Activated T-helper 17 cell treated with anti-CD3 and anti-CD28 coated beads, Interleukin-2, amount 50 U/mL, for 72 hours (primary cell): ENCODE data around the gene ATP1B1. TPM values are rescaled to one million over a fixed set of nuclear protein-coding genes. Genes with fewer than 3 reads are reported as not detected.
"Not testable (repeated sequence)": the region's sequence is repeated elsewhere in the genome, so short reads cannot be mapped to it uniquely, and the experiment has no call there.

Experiments used
- ATAC-seq: fragments of 150-1000 bp; cut with Tn5 transposase; replicated peaks from 2 replicates; pipeline ENCODE4 v1.10.0; 2021; ENCODE audit warnings: mild to moderate bottlenecking, moderate library complexity
- H3K27ac Mint-ChIP-seq: one replicate; pipeline ENCODE4 v1.8.0; 2022; ENCODE audit warnings: mixed read lengths
- H3K27me3 Mint-ChIP-seq: one replicate; pipeline ENCODE4 v1.8.0; 2022; ENCODE audit warnings: mixed read lengths
- H3K36me3 Mint-ChIP-seq: one replicate; pipeline ENCODE4 v1.8.0; 2022; ENCODE audit warnings: low read depth, mild to moderate bottlenecking, mixed read lengths
- H3K4me1 Mint-ChIP-seq: one replicate; pipeline ENCODE4 v1.8.0; 2022; ENCODE audit warnings: mixed read lengths
- H3K4me3 Mint-ChIP-seq: one replicate; pipeline ENCODE4 v1.8.0; 2022; ENCODE audit warnings: mild to moderate bottlenecking, mixed read lengths
- H3K9me3 Mint-ChIP-seq: one replicate; pipeline ENCODE4 v1.8.0; 2022; ENCODE audit warnings: mixed read lengths
- total RNA-seq, 2 donors: library from RNA; stranded (reverse); gene quantifications; one replicate each; pipeline ENCODE4 v1.2.3, GENCODE V29; 2022

The ATP1B1 gene
- total RNA-seq, 2 donors from 2014 or later = 3.4 to 51.8 TPM

- Mint-ChIP-seq H3K4me3 (peak overlapping the region; percentile 56), H3K27me3 (no peaks in the 10 kb centered on the region), H3K4me1 (peaks cover 6% of the 10 kb centered on the region), H3K27ac (peak overlapping the region; percentile 85), H3K36me3 (peaks cover 92% of the 10 kb centered on the region), H3K9me3 (no peaks in the 10 kb centered on the region)
- peak; percentile 8 for ATAC-seq
Observed at GRCh38 chr1:169117014-169117413, 10.5 kb downstream of the ATP1B1 start.

- Mint-ChIP-seq H3K4me1 (peaks cover 6% of the 10 kb centered on the region), H3K36me3 (peaks cover 91% of the 10 kb centered on the region), H3K4me3 (peak overlapping the region; percentile 56), H3K27me3 (no peaks in the 10 kb centered on the region), H3K27ac (peak overlapping the region; percentile 38), H3K9me3 (no peaks in the 10 kb centered on the region)
- no peak for ATAC-seq
Observed at GRCh38 chr1:169117599-169117998, 11.1 kb downstream of the ATP1B1 start.

- Mint-ChIP-seq H3K4me3 (no peak overlapping the region), H3K9me3 (no peaks in the 10 kb centered on the region), H3K27ac (no peak overlapping the region), H3K36me3 (peaks cover 91% of the 10 kb centered on the region), H3K27me3 (no peaks in the 10 kb centered on the region), H3K4me1 (peaks cover 11% of the 10 kb centered on the region)
- ATAC-seq = no peak
Observed at GRCh38 chr1:169118227-169118626, 11.7 kb downstream of the ATP1B1 start.

GRCh38 chr1:169119405-169119804 is 12.9 kb downstream of the ATP1B1 start:
- no peaks in the 10 kb centered on the region for H3K27me3 Mint-ChIP-seq
- peaks cover 11% of the 10 kb centered on the region for H3K4me1 Mint-ChIP-seq
- no peaks in the 10 kb centered on the region for H3K9me3 Mint-ChIP-seq
- peaks cover 88% of the 10 kb centered on the region for H3K36me3 Mint-ChIP-seq
- ATAC-seq = no peak
- H3K4me3 Mint-ChIP-seq = no peak overlapping the region
- H3K27ac Mint-ChIP-seq = no peak overlapping the region

GRCh38 chr1:169120066-169120465 is 13.6 kb downstream of the ATP1B1 start:
- Mint-ChIP-seq H3K9me3 (no peaks in the 10 kb centered on the region), H3K27ac (no peak overlapping the region), H3K36me3 (peaks cover 88% of the 10 kb centered on the region), H3K27me3 (no peaks in the 10 kb centered on the region), H3K4me1 (peaks cover 11% of the 10 kb centered on the region), H3K4me3 (no peak overlapping the region)
- ATAC-seq = no peak

GRCh38 chr1:169121146-169121923 is 14.8 kb downstream of the ATP1B1 start:
- peak; percentile 54 for ATAC-seq
- H3K4me1 Mint-ChIP-seq = peaks cover 6% of the 10 kb centered on the region
- H3K27me3 Mint-ChIP-seq = no peaks in the 10 kb centered on the region
- H3K27ac Mint-ChIP-seq = peak overlapping the region; percentile 66
- H3K9me3 Mint-ChIP-seq = no peaks in the 10 kb centered on the region
- no peak overlapping the region for H3K4me3 Mint-ChIP-seq
- peaks cover 89% of the 10 kb centered on the region for H3K36me3 Mint-ChIP-seq

GRCh38 chr1:169122976-169123375 is 16.5 kb downstream of the ATP1B1 start:
- H3K27me3 Mint-ChIP-seq = no peaks in the 10 kb centered on the region
- peaks cover 87% of the 10 kb centered on the region for H3K36me3 Mint-ChIP-seq
- H3K27ac Mint-ChIP-seq = no peak overlapping the region
- no peak for ATAC-seq
- peaks cover 5% of the 10 kb centered on the region for H3K4me1 Mint-ChIP-seq
- H3K9me3 Mint-ChIP-seq = no peaks in the 10 kb centered on the region
- H3K4me3 Mint-ChIP-seq = no peak overlapping the region

- H3K4me1 Mint-ChIP-seq = peaks cover 12% of the 10 kb centered on the region
- H3K27ac Mint-ChIP-seq = no peak overlapping the region
- no peaks in the 10 kb centered on the region for H3K27me3 Mint-ChIP-seq
- H3K4me3 Mint-ChIP-seq = no peak overlapping the region
- no peak for ATAC-seq
- H3K36me3 Mint-ChIP-seq = peaks cover 88% of the 10 kb centered on the region
- no peaks in the 10 kb centered on the region for H3K9me3 Mint-ChIP-seq
Observed at GRCh38 chr1:169124459-169124858, 18.0 kb downstream of the ATP1B1 start.

GRCh38 chr1:169125597-169125996 is 19.1 kb downstream of the ATP1B1 start:
- not testable (repeated sequence) for H3K27me3 Mint-ChIP-seq, H3K9me3 Mint-ChIP-seq, ATAC-seq, H3K27ac Mint-ChIP-seq, H3K4me3 Mint-ChIP-seq
- Mint-ChIP-seq H3K4me1 (peaks cover 12% of the 10 kb centered on the region), H3K36me3 (peaks cover 92% of the 10 kb centered on the region)

- no peak overlapping the region for H3K27ac Mint-ChIP-seq
- H3K36me3 Mint-ChIP-seq = peaks cover 94% of the 10 kb centered on the region
Observed at GRCh38 chr1:169126335-169126734, 19.8 kb downstream of the ATP1B1 start.

GRCh38 chr1:169127305-169127704 is 20.8 kb downstream of the ATP1B1 start:
- Mint-ChIP-seq H3K9me3 (no peaks in the 10 kb centered on the region), H3K4me1 (peaks cover 12% of the 10 kb centered on the region), H3K4me3 (no peak overlapping the region), H3K27me3 (no peaks in the 10 kb centered on the region), H3K27ac (no peak overlapping the region), H3K36me3 (peaks cover 94% of the 10 kb centered on the region)
- ATAC-seq = no peak

More at GRCh38 chr1:169126335-169126734, 19.8 kb downstream of the ATP1B1 start:
- ATAC-seq = no peak
- Mint-ChIP-seq H3K27me3 (no peaks in the 10 kb centered on the region), H3K4me3 (no peak overlapping the region), H3K9me3 (no peaks in the 10 kb centered on the region), H3K4me1 (peaks cover 12% of the 10 kb centered on the region)

- Mint-ChIP-seq H3K27me3 (no peaks in the 10 kb centered on the region), H3K4me1 (peaks cover 8% of the 10 kb centered on the region), H3K4me3 (no peak overlapping the region), H3K36me3 (peaks cover 91% of the 10 kb centered on the region), H3K9me3 (no peaks in the 10 kb centered on the region), H3K27ac (no peak overlapping the region)
- peak; percentile 98 for ATAC-seq
Observed at GRCh38 chr1:169128562-169128961, 22.1 kb downstream of the ATP1B1 start.

GRCh38 chr1:169129109-169129784 is 22.8 kb downstream of the ATP1B1 start:
- H3K36me3 Mint-ChIP-seq = peaks cover 91% of the 10 kb centered on the region
- peak; percentile 57 for ATAC-seq
- H3K27me3 Mint-ChIP-seq = no peaks in the 10 kb centered on the region
- peak overlapping the region; percentile 17 for H3K27ac Mint-ChIP-seq
- no peak overlapping the region for H3K4me3 Mint-ChIP-seq
- peaks cover 8% of the 10 kb centered on the region for H3K4me1 Mint-ChIP-seq
- no peaks in the 10 kb centered on the region for H3K9me3 Mint-ChIP-seq

GRCh38 chr1:169130683-169131082 is 24.2 kb downstream of the ATP1B1 start:
- ATAC-seq = no peak
- H3K27ac Mint-ChIP-seq = no peak overlapping the region
- no peaks in the 10 kb centered on the region for H3K27me3 Mint-ChIP-seq
- H3K9me3 Mint-ChIP-seq = no peaks in the 10 kb centered on the region
- H3K36me3 Mint-ChIP-seq = peaks cover 77% of the 10 kb centered on the region
- H3K4me3 Mint-ChIP-seq = no peak overlapping the region
- peaks cover 8% of the 10 kb centered on the region for H3K4me1 Mint-ChIP-seq
